NCI-H2171 (cell line): ENCODE results near the gene CACNA1S.

Experiments used
- DNase-seq: peaks from one replicate; lab custom pipeline; 2025; lab: John Stamatoyannopoulos, UW

Gene CACNA1S

DNA sequence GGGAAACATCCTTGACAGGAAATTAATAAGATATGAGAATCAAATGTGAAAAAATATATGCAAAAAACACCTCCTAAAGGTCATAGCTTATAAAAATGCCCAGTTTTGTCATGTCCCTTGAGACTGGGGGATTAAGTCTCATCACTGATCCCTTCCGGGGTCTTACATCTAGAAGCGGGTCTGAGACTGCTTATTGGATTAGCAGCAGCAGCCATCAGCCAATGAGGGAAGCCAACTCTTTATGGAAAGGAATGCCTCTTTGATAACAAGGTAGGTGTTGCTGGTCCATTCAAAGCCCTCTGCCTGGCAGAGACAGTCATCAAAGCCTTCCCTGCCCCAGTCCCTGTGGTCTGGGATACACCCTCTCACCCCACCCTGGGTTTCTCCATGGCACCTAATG is 3.9 kb upstream of the CACNA1S start:
- DNase-seq = no peak

DNA sequence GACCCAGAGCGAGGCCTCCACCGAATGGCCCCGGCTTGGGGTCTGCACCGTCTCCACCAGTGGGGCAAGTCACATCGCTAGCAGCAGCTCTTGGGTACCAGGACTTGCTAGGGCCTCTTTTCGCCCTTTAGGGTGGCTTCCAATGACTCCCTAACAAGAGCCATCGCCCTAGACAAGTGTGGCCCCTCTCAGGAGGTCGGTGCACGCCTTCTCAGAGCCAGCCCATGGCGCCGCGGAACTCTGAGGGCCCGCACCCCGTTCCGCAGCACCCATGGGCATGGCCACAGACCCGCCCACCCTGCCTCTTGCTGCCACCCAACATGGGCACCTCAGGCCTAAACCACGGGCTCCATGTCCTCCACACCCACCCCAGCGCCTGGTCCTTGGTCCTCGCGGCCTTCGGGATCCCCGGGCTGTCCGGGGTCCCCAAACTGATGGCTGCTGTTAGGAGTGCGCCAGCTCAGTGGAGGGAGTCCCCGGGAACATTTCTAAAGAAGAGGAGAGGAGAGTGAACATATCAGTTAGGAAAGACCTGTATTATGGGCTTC is 3.2 kb upstream of the CACNA1S start:
- no peak for DNase-seq

DNA sequence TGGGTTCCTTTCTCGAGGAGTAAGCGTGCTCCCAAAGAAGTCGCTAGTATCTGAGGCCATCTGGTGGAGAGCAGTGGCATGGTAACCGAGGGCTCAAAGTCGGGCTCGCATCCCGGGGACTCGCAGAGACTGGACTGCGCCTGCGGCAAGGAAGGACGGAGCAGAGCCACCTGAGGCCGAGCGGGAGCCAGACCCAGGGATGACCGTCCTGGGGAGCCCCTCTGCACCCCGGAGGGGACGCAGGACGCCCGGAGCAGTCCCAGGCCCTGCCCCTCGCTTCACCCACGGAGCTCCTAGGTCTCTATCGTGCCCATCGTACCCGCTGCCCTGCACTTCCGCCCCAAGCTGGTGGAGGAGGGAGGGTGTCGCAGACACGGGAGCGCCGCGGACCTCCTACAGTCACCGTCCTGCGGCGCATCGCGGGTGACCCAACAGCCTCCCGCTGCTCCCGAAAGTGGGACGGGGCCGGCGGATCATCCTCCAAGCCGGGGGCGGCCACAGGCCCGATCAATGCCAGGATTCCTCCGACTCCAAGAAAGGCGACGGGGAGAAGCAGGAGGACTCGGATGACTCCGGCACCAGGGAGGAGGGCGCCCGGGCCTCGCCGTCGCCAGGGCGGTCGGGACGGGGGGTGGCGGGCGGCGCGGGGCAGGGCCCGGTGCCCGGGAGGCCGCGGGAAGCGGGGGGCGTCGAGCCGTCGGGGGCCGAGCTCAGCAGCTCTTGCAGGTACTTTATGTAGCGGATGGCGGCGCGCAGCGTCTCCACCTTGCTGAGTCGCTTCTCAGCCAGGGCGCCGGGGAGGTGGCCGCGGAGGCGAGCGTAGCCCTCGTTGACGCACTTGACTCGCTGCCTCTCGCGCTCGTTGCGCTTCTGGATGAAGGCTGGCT is 2.3 kb upstream of the CACNA1S start:
- DNase-seq = peak; percentile 94

DNA sequence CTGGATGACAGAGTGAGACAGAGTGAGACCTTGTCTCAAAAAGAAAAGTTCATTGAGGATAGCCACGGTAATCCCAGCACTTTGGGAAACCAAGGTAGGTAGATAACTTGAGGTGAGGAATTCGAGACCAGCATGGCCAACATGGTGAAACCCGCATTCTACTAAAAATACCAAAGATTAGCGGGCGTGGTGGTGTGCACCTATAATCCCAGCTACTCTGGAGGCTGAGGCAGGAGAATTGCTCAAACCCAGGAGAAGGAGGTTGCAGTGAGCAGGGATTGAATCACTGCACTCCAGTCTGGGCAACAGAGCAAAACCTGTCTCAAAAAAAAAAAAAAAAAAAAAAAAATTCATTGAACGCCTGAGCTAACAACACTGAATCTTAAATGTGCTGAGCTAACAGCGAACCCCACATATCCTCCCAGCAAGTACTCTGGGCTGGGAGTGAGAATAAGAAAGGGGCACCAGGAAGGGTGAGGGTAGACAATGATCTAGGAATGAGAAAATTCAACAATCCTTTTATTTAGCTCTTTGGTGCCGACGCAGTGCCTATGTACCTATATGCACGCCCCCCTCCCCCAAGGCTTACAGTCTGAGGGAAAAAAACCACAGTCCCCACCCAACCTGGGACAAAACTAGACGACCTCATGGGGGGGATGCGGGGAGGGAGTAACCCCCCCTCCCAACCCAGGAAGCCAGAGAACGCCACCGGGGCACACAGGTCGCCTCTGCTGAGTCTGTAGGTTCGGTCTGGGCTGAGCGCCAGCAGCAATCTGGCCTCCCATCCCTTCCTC is 1.4 kb upstream of the CACNA1S start:
- no peak for DNase-seq

DNA sequence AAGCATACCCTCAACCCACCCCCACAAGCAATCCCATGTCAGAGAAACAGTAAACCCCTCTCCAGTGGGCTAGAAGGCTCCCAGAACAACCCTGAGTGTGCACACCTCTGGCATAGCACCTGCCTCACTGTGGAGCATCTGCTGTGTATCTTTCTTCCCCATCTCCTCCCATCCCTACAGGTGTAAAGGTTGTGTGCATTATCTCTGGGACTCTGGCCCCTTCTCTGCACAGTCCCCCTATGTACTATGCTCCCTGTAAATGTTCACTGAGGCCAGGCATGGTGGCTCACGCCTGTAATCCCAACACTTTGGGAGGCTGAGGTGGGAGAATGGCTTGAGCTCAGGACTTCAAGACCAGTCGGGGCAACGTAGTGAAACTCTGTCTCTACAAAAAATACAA is 700 bp upstream of the CACNA1S start:
- DNase-seq = no peak

DNA sequence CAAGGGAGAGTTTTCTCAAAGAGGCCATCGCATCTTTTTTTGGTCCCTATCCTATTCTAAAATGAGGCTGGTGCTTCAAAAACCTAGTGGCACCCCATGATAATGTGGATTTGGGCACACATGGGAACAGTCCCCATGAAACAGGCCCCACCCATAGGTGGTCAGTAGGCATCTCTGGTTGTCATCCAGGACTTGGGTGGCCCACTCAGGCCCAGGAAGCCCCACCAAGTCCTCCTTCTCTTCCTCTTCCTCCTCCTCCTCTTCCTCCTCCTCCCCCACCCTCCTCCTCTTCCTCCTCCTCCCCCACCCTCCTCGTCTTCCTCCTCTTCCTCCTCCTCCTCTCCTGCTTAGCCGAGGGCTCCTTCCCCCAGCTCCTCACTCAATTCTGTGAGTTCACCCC is 554 bp downstream of the CACNA1S start:
- DNase-seq = no peak

DNA sequence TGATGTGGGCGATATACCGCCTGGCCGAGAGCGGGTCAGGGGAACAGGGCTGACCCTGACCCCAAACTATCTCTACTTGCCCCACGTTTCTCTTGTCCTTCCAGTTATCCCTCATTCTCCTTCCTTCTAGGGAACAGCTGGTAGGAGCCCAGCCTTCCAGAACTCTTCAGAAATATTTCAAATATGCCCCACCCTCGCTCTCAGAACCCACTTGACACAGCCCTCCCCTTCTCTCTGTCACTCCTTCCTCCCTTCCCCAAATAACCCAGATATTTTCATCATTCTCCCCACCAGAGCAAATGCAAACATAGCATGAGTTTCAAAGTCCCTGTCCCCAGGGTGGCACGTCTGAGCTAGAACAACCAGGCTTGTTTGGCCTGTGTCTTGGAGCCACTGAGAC is 1.1 kb downstream of the CACNA1S start:
- DNase-seq = no peak

DNA sequence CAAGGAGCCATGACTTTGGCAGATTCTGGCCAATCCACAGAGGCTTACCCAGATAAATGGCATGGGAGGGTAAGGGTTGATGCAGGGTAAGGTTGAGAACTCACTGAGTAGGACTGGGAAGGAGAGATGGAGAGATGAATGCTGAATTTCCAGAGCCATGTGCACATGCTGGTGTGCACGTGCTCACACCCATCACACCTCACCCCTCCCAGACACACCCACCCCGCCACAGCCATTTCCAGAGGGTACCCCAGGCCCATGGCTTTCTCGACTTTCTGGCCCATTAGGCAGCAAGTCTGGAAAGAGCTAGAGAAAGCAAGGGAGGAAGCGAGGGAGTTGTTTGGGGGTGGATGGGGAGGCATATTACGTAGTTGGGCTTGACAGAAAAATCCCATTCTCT is 1.6 kb downstream of the CACNA1S start:
- DNase-seq = no peak

DNA sequence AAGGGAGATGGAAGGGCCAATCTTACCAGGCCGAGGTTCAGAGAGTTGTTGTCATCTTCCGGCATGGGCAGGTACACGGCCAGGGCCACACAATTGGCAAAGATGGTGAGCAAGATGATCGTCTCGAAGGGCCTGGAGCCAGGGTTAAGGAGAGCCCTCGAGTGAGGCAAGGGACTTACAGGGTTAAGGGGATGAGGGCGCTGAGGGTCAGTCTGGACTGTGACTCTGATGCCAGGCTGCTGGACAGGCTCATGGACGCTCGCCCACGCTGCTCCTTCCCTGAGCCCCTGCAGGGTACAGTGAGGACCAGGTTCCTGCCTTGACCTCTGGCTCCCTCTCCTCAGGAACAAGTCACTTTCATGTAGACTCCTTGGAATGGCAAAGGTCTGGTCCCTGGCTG is 2.1 kb downstream of the CACNA1S start:
- DNase-seq = no peak

DNA sequence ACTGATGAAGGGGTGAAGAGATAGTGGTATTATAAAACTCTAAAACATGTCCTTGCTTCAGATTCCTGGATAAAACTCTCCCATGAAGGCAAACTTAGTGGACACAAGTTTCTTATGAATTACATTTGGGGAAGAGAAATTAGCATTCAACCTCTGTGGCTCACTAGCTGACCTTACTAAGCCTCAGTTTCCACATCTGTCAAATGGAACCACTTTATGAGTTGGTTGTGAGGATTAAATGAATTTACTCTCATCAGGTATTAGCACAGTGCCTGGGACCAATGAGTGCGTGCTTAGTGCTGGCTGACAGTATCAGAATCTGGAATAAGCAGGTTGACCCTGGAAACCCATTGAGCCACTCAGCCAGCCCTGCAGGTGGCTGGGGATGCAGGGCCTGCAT is 2.6 kb downstream of the CACNA1S start:
- DNase-seq = no peak

DNA sequence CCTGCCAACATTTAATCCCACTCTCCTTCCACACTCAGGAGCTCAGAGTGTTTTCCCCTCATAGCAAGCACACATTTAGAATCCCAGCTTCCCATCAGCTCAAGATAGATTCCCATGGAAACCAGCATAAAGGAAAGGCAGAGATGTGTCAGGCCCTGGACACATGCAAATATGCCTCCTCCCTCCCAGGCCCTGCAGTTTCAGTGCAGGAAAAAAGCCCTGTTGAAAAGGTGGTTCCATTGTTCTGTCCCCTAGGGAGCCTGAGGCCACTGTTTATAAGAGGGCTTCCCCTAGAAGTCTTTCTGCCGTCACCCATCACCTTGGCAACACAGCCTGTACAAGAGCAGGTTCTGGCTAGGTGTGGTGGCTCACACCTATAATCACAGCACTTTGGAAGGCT is 3.6 kb downstream of the CACNA1S start:
- DNase-seq = no peak

DNA sequence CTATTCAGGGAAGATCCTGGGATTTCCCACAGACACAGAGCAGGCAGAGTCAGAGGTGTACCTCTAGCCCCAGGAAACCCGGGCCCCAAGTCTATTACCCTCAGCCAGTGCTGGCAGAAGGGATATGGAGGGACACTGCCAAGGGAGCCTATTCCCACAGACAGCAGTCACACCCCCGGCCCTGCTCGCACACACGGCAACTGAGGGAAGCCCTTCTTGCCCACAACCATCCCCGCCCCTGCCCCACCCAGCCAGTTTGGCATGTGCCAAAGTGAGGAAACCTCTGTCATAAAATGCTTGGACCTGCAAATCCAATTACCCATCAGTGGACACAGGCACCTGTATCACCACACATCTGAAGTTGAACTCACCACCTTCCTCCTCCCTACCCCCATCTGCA is 6.5 kb downstream of the CACNA1S start:
- no peak for DNase-seq

DNA sequence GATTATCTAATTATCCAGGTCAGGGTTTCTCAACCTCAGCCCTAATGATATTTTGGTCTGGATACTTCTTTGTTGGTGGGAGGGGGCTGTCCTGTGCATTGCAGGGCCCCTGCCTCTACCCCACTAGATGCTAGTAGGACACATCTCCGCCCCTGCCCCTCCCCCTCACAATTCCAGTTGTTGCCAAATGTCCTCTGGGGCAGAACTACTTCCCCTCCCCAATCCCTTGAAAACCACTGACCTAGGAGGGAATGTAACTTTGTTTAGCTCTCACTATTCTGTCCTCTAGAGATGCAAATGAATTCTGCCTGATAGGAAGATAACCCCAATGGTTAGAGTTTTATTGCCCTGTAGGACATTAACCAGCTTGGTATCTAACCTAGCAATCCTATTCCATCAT is 8.1 kb downstream of the CACNA1S start:
- DNase-seq = no peak

DNA sequence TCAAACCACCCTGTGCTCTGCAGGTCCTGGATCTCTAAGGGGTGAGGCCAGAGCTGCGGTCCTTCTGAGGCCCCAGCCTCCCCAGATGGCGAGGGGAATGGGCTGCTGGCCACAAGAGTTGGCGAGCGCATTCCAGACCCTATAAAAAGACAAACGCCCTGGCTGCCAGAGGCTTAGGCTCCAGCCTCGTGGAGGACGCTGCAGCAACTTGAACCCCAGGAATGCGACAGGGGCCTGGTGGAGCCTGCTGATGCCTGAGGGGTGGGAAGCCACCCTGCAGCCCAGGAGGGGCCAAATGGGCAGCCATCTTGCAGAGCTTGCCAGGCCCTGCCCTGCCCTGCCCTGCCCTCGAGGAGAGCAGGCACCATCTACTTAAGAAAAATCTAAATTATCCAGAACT is 8.6 kb downstream of the CACNA1S start:
- no peak for DNase-seq

DNA sequence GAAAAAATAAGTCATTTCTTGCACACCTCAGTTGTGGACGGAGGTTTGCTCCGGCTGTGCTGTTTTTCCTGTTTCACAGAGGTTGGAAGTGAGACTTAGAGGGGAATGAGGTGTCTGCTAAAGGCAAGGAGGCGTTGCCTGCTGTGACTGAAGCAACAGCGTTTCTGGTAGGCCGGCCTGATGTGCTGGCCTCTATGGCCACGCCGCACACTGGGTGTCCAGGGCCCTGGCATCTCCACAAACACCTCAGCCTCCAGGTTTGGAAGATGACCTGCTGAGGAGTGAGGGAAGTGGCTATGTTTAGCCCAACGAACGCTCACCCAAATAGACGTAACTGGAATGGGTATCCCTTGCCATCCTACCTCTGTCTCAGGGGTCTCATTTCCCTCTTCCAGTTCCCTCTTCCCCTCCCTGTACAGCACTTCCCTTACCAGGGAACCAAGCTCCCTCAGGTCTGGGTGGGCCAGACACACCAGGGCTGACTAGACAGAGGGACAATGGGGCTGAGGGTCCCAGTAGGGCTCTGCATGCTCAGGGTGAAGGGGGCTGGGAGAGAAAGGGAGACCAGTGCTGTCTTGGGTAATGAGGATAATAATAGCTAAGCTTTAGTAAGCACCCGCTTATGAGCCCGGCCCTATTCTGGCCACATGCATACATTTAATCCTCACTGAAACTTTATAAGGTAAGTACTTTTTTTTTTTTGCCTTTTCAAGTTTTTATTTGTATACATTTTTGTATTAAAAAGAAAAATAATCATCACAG is 11.9 kb downstream of the CACNA1S start:
- DNase-seq = no peak

DNA sequence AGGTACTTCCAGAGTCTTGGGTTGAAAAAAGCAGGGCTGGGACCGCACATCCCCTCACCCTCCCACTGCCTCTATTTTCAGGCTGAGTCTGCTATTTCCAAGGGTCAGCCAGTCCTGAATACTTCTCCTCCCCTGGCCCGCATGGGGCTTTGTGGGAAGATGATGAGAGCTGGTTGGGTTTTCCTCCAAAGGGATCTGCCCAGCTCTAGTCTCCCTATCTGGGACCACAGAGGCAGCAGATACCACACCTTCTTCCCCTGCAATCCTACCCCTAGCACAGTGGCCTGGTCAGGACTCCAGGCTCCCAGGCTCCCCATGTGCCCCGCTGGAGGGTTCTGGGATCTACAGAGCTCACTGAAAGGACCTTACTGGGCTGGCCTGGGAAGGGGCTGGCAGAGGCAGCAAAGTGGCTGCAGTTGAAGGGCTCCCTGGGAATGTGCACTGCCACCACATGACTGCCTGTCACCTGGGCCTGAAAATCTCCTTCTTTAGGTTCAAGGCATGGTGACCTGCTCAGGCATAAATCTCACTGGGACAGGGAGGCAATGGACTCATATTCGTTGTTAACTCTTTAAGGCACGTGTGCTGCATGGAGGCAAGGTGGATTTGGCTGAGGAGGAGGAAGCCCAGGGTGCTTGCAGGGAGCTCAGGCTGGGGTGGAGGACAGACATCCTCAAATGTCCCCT is 13.1 kb downstream of the CACNA1S start:
- DNase-seq = no peak

DNA sequence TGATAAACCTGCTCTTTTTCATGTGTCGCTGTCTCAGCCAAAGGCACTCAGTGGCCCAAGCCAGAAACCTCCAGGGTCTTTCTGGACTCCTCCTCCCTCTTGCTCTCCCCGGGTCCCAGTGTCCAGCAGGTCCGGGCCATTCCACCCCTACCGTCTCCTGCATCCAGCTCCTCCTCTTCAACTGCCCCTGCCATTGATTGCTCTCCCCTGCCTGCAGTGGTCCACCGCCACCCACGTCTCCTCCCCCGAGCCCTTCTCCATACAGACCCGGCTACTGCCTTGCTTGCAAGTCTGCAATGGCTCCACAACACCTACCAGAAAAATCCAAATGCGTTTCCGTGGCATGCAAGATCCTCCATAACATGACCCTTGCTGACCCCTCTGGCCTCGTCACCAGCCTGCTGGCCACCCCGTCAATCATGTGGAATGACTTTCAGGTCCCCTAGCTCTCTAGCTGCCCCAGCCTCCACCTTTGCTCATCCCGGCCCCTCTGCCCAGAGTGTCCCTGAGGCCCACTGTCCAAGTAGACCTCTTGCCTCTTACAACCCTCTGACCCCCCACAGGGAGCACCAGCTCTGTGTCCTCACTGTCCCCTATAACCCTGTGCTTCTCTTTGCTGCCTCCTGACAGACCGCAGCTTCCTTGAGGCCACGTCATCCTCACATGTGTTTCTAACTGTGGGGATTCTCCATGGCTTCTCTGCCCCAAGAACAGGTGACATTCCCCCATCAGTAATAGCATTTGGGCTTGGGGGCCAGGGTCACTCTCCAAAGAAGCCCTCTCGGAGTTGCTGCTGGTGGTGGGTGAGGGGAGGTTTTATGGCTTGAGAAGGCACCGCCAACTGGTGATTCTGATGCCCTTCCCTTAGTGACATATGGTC is 15.0 kb downstream of the CACNA1S start:
- no peak for DNase-seq

DNA sequence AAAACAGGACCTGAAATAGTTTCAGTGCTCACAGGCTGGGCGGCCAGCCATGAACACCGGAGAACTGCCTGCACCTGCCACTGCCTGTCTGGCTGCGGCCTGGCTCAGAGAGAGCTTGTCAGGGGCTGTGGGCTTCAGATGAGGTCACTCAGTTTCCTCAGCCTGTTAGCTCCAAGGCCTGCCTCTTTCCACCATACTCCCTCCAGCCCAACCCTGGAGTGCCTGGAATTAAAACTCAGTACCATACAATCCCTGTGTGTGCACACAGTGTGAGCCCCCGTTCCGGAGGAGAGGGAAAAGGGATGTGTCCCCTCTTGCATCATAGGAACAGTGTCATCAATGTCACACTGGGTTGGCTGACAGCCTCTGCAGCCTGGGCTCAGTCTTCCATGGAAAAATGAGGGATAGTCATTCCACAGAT is 16.2 kb downstream of the CACNA1S start:
- DNase-seq = no peak

DNA sequence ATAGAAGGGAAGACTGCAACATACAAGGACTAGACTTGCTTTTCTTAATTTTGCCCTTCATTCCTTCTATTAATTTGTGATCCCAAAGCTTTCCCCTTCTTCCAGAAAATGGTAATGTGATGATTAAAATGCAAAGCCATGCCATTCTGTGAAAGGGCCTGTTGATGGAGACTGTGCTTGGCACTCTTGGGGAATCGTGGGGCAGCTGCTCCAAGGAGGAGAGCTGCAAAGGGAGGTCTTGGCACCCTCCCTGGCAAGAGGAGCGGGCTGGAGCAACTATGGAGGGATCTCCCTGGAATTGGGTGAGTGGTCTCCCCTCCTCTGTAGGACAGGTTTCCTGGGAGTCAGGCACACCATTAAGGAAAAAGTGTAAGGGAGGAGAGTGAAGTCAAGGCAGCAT is 16.6 kb downstream of the CACNA1S start:
- DNase-seq = no peak

DNA sequence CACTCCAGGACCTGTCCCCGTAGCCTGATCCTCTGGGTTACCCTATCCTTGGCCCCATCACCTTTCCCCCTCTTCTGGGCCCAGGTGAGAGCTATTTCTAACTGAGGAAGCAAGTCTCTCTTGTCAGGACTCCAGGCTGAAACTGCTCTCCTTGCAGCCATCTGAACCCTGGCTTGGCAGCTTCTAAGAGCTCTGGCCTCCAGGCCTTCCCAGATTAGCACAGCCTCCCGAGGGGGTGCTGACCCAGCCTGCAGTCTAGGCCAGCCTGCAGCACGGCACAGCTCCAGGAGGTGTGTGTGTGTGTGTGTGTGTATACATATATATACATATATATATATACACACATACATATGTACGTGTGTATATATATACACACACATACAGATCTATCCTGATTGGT is 17.4 kb downstream of the CACNA1S start:
- DNase-seq = no peak

DNA sequence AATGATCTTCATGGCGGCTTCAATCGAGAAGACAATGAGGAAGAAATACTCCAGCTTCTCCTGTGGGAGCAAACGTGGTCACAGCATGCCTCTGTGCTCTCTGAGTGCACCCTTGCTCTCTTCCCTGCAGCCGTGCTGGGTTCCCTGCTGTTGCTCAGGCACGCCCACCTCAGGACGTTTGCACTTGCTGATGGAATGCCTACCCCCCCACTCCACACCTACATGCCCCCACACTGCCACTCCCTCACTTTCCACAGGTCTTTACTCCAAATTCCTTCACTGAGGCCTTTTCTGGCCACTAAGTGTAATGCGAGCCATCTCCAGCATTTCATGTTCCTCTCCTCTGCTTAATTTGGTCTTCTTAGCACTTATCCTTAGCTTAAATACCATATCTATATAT is 18.3 kb downstream of the CACNA1S start:
- DNase-seq = no peak
